Left forelimb (tissue), 1 donor: Measurements from ENCODE around the gene VTA1.
"Not testable (repeated sequence)": the region's sequence is repeated elsewhere in the genome, so short reads cannot be mapped to it uniquely, and the experiment has no call there.

ENCODE experiments used
- DNase-seq: peaks from one replicate; pipeline ENCODE4 v3.0.0-alpha.2; 2018; ENCODE audit warnings: low spot score

VTA1 gene, protein sequence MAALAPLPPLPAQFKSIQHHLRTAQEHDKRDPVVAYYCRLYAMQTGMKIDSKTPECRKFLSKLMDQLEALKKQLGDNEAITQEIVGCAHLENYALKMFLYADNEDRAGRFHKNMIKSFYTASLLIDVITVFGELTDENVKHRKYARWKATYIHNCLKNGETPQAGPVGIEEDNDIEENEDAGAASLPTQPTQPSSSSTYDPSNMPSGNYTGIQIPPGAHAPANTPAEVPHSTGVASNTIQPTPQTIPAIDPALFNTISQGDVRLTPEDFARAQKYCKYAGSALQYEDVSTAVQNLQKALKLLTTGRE

DNA sequence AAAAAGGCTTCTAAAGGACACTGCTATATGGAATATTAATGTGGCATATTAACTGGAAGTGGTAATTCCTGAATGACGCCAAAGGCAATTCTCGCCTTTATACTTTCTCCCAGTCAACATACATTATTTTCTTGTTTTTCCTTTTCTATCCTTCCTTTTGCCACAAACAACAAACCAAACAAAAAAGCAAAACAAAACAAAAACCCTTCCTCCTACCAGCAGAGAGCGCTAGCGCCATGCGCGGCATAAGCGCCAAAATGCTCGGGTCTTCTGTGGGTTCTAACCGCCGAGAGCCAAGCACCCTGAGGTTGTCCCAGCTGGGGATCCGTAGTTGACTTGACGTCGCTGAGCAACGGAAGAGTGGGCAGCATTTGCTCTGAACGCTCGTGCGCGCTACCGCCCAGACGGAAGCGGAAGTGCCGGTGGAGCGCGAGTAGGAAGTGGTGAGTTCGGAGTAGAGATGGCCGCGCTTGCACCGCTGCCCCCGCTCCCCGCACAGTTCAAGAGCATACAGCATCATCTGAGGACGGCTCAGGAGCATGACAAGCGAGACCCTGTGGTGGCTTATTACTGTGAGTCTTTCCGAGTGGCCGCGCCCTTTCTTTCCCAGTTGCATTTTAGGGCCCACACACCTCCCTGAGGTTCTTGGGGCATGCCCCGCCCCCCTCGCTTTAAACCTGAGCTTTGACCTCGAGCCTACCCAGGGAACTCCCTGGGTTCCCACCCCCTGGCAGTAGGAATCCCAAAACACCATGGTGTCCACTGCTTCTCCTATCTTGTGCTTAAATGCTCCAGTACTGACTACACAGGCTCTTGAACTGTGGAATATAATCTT lies at the start of gene VTA1, which contains the start of gene NMBR:
TSS of gene VTA1 (plus strand) at position 436 of the 835 bp plus-strand sequence. CDS start at position 461, 25 bp downstream.
TSS of gene NMBR (minus strand) at position 295 of the 835 bp plus-strand sequence. CDS start 58,464 bp downstream, outside the sequence.
- peak; percentile 97 for DNase-seq

DNA sequence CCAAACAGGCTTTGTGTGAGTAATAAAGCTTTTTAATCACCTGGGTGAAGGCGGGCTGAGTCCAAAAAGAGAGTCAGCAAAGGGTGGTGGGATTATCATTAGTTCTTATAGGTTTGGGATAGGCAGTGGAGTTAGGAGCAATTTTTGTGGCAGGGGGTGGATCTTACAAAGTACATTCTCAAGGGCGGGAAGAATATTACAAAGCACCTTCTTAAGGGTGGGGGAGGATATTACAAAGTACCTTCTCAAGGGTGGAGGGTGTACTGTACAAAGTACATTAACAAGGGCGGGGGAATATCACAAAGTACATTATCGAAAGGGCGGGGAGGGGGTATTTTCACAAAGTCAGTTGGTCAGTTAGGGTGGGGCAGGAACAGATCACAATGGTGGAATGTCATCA lies 42.2 kb upstream of the VTA1 start:
- not testable (repeated sequence) for DNase-seq

DNA sequence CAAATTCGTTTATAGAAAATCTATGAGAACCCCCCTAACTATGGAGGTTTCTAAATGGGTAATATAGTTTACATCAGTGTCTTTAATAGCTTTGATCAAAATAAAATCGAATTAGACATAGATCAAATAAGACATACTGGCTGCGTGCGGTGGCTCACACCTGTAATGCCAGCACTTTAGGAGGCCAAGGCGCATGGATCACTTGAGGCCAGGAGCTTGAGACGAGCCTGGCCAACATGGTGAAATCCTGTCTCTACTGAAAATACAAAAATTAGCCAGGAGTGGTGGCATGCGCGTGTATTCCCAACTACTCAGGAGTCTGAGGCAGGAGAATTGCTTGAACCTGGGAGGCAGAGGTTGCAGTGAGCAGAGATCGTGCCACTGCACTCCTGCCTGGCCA lies 36.2 kb upstream of the VTA1 start:
- not testable (repeated sequence) for DNase-seq

DNA sequence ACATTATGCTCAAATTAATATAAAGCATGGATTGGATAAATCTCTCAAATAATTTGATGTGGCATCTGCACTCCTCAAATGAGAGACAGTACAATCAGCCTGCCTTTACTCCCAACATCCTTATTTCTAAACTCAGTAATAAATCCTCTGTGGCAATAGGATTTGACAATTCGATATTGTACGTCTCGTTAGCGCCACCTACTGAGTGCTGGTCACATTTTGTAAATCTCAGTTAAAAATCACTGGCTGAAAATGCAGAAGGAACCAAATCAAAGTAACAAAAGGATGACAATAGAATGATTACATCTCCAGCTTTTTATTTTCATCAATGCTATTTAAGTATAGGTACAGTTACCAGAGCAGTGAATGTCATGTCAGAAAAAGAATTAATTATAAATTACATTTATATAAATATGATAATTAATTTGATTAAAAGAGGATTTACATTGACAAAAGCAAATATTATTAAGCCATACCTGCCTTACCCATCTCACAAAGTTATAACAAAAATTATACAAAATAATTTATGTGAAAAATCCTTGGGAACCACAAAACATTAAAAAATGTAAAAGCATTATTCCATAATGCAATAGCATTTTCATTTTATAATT lies 34.5 kb upstream of the VTA1 start:
- DNase-seq: peak; percentile 64

DNA sequence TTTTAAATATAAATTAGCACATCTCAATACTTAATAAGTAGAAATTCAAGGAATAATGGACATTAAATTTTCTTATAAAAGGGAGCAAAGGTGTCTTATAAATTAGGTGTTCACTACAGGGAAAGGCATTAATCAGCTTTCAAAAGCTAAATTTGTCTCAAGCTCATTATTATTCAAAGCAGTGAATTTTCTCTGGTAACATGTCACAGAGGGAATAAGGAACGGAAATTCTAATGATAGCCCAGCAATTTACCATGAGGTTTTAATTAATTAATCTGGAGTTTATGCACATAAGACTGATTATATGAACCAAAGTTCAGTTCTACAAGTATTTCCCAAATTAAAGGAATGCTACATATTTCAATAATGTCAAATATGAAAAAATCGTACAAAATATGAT lies 29.7 kb upstream of the VTA1 start:
- no peak for DNase-seq

DNA sequence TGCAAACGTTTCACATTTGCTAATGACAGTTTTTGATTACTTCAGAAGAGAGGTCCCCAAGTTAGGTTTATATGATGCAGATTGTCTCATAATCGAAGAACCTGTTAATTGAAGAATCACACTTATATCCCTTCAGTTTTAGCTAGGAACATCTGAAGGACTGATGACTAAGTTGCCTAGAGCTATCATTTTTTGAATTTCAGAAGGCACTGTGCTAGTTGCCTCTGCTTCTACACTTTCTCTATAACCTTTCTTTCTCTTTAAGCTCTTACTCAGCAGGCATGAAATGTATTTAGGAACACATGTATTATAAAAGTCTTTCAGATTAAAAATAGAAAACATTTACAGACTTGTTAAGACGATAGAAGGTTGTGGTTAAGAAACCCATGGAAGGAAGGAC lies 28.7 kb upstream of the VTA1 start:
- DNase-seq: no peak

DNA sequence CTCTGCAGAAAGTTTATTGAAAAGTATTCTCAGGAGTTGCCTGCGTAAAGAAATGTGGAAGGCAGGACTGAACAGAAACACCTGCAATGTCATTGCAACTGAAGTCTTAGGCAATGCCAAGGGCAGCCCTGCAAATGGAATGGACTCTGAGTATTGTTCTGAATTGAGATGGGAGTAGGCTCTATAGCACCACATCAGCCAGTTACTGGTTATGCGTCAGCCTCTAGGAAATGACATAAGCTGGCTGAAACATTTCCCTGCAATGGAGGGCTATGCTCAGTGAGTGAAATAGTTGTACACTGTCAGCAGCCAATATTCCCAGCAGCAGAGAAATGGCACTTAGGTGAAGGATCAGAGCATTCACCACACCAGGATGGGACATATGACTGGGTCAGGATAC lies 28.1 kb upstream of the VTA1 start:
- DNase-seq: no peak

DNA sequence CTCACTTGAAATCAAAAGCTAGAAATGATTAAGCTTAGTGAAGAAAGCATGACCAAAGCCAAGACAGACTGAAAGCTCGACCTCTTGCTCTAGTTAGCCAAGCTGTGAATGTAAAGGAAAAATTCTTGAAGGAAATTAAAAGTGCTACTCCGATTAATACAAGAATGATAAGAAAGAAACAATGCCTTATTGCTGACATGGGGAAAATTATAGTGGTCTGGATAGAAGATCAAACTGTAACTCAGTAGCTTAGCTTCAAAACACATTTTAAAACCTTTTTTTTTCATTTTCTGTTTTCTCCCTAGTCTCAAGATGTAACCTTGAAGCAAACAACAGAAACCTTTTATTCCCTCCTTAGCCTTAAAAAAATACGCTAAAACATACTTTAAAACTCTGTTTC lies 25.7 kb upstream of the VTA1 start:
- DNase-seq: no peak

DNA sequence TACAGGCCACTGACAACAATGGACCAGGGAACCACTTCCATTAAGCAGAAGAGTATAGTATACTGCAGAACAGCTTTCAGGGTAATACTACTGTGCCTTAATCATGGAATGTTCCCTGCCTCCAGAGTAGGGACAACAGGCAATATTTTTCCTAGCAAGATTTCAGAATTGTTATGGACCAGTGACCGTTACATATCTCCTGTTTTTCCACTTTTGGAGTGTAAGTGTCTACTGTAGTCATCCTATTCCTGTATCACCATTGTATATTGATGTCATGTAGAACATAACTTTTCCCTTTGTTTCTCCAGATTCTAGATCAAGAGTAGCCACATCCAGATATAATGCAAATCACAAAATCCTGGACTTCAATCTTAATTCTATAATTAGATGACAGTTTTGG lies 16.2 kb upstream of the VTA1 start:
- DNase-seq: no peak

DNA sequence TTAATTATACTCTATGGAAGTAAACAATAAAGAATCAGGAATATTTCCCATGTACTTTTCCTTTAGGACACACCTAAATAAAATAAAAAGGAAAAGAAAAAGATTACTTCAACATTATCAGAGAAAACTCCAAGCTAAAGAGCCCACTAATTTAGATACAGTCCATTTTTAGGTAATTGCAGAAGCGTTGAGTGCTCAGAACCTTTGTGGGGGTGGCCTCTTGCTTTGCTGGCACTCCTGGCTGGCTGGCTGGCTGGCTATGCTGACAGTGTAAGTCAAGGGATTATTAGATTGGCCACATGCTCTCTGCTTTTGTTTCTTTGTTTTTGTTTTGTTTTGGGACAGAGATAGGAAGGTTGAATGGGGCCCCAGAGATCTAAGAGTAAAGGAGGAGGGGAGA lies 14.4 kb upstream of the VTA1 start, which contains the start of gene GJE1:
TSS of gene GJE1 (plus strand) at position 301 of the 400 bp plus-strand sequence. CDS start 234 bp downstream, outside the sequence.
- no peak for DNase-seq

DNA sequence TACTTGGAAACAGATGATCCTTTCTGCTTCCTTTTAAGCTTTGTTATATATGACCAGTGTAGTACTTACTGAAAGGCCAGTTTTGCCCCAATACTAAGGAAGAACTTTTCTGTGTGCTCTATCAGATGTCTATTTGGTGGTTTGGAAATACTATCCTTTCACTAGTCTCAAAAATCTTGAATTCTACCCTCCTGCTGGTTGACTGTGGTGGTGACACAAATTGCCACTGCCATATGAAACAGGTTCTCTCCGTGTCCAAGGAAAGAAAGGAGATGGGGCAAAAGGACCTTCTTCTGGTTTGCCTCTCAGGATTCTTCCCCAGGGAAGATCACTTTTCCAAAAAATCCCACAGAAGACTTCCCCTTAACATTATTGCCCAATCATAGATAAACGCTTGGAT lies 8.2 kb upstream of the VTA1 start:
- DNase-seq: no peak

DNA sequence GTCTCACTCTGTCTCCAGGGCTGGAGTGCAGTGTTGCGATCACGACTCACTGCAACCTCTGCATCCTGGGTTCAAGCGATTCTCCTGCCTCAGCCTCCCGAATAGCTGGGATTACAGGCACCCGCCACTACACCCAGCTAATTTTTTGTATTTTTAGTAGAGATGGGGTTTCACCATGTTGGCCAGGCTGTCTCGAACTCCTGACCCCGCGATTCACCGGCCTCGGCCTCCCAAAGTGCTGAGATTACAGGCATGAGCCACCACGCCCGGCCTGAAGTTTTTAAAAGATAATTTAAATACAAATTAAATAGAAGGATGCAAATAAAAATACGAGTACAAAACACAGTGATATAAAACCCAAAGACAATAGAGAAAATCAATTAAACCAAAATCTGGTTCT lies 5.5 kb upstream of the VTA1 start:
- DNase-seq: not testable (repeated sequence)

DNA sequence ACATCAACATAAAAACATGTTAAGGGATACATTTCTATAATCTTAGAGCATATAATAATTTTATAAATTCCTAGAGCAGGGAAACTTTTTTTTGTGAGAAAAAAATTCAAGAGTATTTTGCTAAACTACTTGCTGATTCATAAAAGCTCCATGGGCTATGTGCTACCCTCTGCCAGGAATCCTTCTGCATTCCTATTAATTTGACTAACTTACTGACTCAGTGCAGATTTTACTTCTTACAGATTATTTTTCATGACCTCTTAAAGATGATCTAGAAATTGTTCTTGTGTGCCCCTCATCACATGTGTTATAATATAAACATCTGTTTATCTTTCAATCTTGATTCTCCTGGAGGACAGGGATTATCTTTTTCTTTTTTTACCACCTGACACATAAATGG lies 5.7 kb downstream of the VTA1 start:
- no peak for DNase-seq

DNA sequence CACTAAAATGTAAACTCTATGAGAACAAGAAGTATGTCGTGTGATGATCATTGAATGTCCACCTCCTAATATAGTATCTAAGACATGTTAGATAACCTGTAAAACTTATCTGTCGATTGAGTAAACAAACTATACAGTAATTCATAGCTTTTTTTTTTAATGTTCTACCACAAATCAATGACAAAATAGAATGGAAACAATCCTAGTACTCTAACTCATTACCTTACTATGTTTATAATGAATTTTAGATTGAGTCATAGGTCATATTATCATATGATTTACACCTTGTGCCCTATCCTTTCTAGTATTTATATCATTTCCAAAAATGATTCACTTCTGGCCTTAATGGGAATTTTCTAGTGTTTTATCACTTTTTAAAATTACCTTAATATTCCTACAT lies 6.1 kb downstream of the VTA1 start:
- DNase-seq: no peak

DNA sequence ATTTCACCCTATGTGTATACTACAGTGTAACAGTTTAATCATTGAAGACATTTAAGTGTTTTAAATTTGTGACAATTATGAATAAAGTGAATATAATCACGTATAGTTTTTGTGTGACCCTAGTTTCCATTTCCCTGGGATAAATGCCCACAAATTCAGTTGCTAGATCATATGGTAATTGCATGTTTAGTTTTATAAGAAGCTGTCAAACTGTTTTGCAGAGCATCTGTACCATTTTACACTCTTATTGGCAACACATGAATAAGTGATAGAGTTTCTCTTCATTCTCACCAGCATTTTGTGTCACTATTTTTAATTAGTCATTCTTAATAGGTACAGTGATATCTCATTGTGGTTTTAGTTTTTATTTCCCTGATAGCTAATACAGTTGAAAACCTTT lies 7.3 kb downstream of the VTA1 start:
- no peak for DNase-seq

DNA sequence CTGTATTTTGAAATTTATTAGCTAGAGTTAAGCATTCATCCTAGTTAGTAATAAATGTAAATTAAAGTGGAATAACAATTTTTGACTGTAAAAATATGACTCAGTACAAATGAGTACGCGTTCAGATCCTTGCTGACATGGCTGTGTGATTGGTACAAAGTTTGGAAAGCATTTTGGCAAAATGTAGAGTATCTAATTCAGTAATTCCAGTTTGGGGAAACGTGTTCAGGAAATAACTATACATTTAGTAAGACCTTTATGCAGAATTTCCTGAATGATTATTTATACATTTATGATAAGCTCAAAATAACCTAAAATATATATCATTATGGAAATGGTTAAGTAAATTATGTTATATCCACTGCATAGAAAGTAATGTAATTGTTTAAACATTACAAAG lies 8.0 kb downstream of the VTA1 start:
- DNase-seq: no peak

DNA sequence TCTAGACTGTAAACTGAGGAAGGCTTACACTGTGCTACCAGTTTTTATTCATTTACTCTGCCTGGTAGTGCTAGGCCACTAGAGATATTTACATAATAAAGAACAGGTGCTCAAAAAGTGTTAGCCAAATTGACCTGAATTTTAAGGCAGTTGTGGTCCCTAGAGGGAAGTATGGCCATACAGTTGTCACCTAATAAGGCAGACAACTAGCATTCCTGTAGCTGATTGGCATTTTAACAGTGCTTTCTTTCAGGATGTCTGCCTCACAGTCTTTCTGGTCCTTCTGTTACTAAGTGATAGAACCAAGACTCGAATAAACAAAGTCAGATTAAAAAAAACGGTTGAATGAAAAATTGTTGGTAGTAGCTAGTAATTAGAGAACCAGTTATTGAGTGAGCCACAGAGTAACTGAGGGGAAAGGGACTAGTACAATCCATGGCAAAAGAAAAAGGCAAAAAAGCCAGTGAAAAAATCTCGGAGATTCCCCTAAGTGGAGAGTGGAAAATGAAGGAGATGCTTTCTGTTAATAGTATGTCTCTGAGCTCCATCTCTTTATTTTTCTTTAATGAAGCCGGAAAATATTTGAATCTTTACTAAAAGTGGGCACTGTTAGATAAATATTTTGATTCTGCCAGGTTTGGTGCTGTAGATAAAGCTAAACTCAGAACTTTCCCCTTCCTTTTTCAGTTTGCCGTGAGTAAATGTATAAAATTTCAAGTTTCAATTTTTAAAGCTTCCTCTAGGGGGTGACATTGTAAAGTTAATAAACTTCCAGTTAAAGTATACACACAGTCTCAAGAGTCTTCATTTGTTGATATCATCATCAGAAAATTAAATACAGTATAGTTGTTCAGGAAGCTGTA lies 9.1 kb downstream of the VTA1 start:
- no peak for DNase-seq

DNA sequence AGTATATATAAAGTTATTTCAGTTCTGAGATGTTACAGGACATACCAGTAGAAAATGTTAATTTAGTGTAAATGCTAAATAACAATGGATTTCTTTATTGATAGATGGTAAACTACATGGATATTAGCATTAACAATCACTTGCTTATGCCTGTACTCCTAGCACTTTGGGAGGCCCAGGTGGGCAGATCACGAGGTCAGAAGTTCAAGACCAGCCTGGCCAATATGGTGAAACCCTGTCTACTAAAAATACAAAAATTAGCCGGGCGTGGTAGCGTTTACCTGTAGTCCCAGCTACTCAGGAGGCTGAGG lies 9.7 kb downstream of the VTA1 start:
- DNase-seq: not testable (repeated sequence)

DNA sequence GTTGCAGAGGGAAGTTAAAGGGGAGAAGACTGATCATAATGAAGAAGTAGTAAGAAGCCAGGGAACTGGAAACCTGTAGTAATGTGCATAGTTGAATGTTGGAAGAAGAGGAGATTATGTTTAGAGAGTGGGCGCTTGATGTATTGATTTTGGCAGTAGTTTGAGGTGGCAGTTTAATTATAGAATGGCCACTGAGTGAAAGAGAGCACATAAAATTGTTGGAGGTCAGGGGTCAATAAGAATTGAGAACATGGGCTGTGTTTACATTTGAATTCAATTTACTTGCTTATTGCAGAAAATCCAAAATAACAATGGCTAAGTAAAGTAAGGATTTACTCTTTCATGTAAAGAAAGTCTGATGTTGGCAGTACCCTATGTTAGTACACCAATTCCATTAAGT lies 15.7 kb downstream of the VTA1 start:
- DNase-seq: no peak

DNA sequence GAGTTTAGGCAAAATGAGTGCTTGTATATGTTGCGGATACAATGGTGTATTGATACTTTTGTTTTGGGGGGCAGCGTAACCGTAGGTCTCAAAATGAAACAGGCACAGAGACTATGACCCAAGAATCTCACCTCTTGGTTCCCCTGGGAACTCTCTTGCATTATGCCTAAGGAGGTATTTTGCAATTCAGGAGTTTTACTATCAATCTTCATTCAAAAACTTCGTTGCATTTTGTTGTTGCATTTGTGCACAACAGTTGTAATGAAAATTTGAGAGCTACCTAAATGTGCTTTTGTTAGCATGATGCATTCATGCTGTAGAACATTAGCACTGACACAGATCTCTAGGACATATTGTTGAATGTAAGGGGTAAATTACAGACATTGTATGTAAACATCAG lies 18.2 kb downstream of the VTA1 start:
- no peak for DNase-seq

DNA sequence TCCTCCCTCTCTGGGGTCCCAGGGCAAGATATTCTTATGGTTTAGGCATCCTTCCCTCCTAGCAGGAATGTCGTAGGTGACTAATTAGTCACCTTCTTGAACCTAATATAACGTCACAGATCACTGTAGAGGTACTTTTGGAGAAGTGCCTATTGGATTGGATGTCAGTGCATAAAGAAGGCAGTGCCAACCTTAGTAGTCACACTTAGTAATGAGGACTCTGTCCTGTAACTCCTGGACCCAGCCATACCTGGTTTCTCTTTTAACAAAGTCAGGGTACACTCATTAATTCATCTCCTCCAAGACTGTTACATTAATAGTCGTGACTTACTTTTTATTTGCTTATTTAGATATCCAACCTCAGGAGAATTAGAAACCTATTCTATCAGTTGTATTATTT lies 20.0 kb downstream of the VTA1 start:
- no peak for DNase-seq

DNA sequence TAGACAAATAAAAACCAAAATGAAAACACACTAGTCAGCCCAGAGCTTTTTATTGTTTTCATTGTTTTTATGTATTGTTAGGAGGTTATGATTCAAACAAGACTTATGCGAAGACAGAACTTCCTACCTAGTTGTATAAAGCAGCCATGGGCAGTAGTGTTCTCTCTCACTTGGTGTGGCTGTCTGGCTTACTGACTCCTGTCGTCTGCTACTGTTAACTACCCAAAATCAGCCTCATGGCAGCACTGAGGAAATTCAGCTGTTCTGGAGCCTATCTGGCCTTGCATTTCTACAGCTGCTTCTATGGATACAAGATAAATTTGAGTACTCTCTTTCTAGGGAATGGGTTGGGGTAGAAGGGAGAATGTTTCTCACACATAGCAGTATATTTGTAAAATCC lies 20.4 kb downstream of the VTA1 start:
- DNase-seq: no peak
